GM23338 (cell line): ENCODE data around the gene SLC39A13. TPM values are rescaled to one million over a fixed set of nuclear protein-coding genes. Genes with fewer than 3 reads are reported as not detected.

ENCODE experiments used
- ATAC-seq: fragments of 200-7000 bp; cut with Tn5 transposase; 3 replicates; pipeline ENCODE4 v1.9.1; 2020
- DNase-seq: peaks from one replicate; pipeline ENCODE4 v3.0.0-alpha.2; 2015; ENCODE audit warnings: low spot score
- H2AFZ ChIP-seq: fragments of 200-600 bp; sonication (generic); 2 replicates; pipeline ENCODE4 v1.8.0; 2016; ENCODE audit warnings: antibody characterized with exemption, mild to moderate bottlenecking, moderate library complexity
- H3F3A ChIP-seq: fragments of 200-600 bp; sonication (generic); replicated peaks from 2 replicates; pipeline ENCODE4 v1.8.0; 2017; ENCODE audit warnings: antibody characterized with exemption, mixed run types, low read depth
- H3K27ac ChIP-seq: fragments of 200-600 bp; sonication (generic); 2 replicates; pipeline ENCODE4 v1.6.1; 2016; ENCODE audit warnings: low read depth
- H3K27me3 ChIP-seq: fragments of 200-600 bp; sonication (generic); 2 replicates; pipeline ENCODE4 v1.8.0; 2016; ENCODE audit warnings: mild to moderate bottlenecking, mixed run types, moderate library complexity; ENCODE audit not compliant: insufficient read depth
- H3K36me3 ChIP-seq: fragments of 200-600 bp; sonication (generic); 2 replicates; pipeline ENCODE4 v1.8.0; 2016; ENCODE audit warnings: mild to moderate bottlenecking; ENCODE audit not compliant: insufficient read depth
- H3K4me1 ChIP-seq: fragments of 200-600 bp; sonication (generic); 2 replicates; pipeline ENCODE4 v1.8.0; 2016; ENCODE audit warnings: mild to moderate bottlenecking, moderate library complexity; ENCODE audit not compliant: insufficient read depth
- H3K4me2 ChIP-seq: fragments of 200-600 bp; sonication (generic); 2 replicates; pipeline ENCODE4 v1.7.1; 2017; ENCODE audit warnings: mixed run types
- H3K4me3 ChIP-seq: fragments of 200-600 bp; sonication (generic); 2 replicates; pipeline ENCODE4 v1.6.1; 2016; ENCODE audit warnings: mixed run types
- H3K79me2 ChIP-seq: fragments of 200-600 bp; sonication (generic); replicated peaks from 2 replicates; pipeline ENCODE4 v1.8.0; 2017; ENCODE audit warnings: mild to moderate bottlenecking; ENCODE audit not compliant: insufficient read depth
- H3K9me2 ChIP-seq: fragments of 200-600 bp; sonication (generic); 2 replicates; pipeline ENCODE4 v1.8.0; 2017; ENCODE audit not compliant: insufficient read depth
- H4K20me1 ChIP-seq: fragments of 200-600 bp; sonication (generic); replicated peaks from 2 replicates; pipeline ENCODE4 v1.8.0; 2017; ENCODE audit warnings: mild to moderate bottlenecking; ENCODE audit not compliant: insufficient read depth
- H3K27ac Mint-ChIP-seq: 2 replicates; pipeline ENCODE4 v1.8.0; 2020; ENCODE audit warnings: inconsistent platforms, mild to moderate bottlenecking, moderate library complexity, mixed read lengths
- H3K27me3 Mint-ChIP-seq: 3 replicates; pipeline ENCODE4 v1.8.0; 2022; ENCODE audit warnings: low read depth, mild to moderate bottlenecking, moderate library complexity, mixed read lengths, inconsistent platforms; ENCODE audit not compliant: insufficient read depth, poor library complexity
- H3K36me3 Mint-ChIP-seq: 3 replicates; pipeline ENCODE4 v1.8.0; 2021; ENCODE audit warnings: low read depth, mild to moderate bottlenecking, inconsistent platforms, moderate library complexity, mixed read lengths
- H3K4me1 Mint-ChIP-seq: 3 replicates; pipeline ENCODE4 v1.8.0; 2020; ENCODE audit warnings: mild to moderate bottlenecking, inconsistent platforms, mixed read lengths
- H3K4me3 Mint-ChIP-seq: 3 replicates; pipeline ENCODE4 v1.8.0; 2021; ENCODE audit warnings: moderate library complexity, mild to moderate bottlenecking, inconsistent platforms, mixed read lengths
- H3K9me3 Mint-ChIP-seq: 3 replicates; pipeline ENCODE4 v1.8.0; 2020; ENCODE audit warnings: moderate library complexity, mild to moderate bottlenecking, inconsistent platforms, mixed read lengths
- CREB1 ChIP-seq: fragments of 250-450 bp; sonication (Bioruptor Pico); IDR thresholded peaks from 2 replicates; pipeline ENCODE4 v1.5.0; 2020; ENCODE audit warnings: low read depth, mild to moderate bottlenecking, moderate library complexity
- CTCF ChIP-seq, 2 experiments: fragments of 200-600 bp in 1 of 2; sonication (generic) in 1 of 2; conservative IDR thresholded peaks; 2 replicates each; pipeline versions ENCODE4 v1.5.1 to v1.6.1; 2016 to 2017; ENCODE audit warnings: antibody characterized with exemption in 2 of 2, low read depth in 2 of 2, mild to moderate bottlenecking in 2 of 2, moderate library complexity in 1 of 2
- ETS1 ChIP-seq: IDR thresholded peaks from 2 replicates; pipeline ENCODE4 v1.6.1; 2016; ENCODE audit warnings: antibody characterized with exemption
- EZH2 ChIP-seq: fragments of 200-600 bp; sonication (generic); IDR thresholded peaks from one replicate; pipeline ENCODE4 v1.8.0; 2017; ENCODE audit warnings: antibody characterized with exemption, mild to moderate bottlenecking, low read depth; ENCODE audit not compliant: unreplicated experiment
- EZH2phosphoT487 ChIP-seq: fragments of 200-600 bp; sonication (generic); IDR thresholded peaks from one replicate; pipeline ENCODE4 v1.8.1; 2018; ENCODE audit warnings: antibody characterized with exemption; ENCODE audit not compliant: unreplicated experiment
- JUNB ChIP-seq: IDR thresholded peaks from one replicate; pipeline ENCODE4 v1.6.1; 2016; ENCODE audit warnings: antibody characterized with exemption; ENCODE audit not compliant: unreplicated experiment
- NANOG ChIP-seq: IDR thresholded peaks from 2 replicates; pipeline ENCODE4 v1.6.1; 2016; ENCODE audit warnings: antibody characterized with exemption, borderline replicate concordance
- POLR2AphosphoS5 ChIP-seq: IDR thresholded peaks from 2 replicates; pipeline ENCODE4 v1.6.1; 2016; ENCODE audit warnings: antibody characterized with exemption, low read depth
- REST ChIP-seq: IDR thresholded peaks from one replicate; pipeline ENCODE4 v1.6.1; 2018; ENCODE audit warnings: antibody characterized with exemption; ENCODE audit not compliant: unreplicated experiment
- STAT1 ChIP-seq: IDR thresholded peaks from one replicate; pipeline ENCODE4 v1.6.1; 2016; ENCODE audit warnings: antibody characterized with exemption; ENCODE audit not compliant: unreplicated experiment
- ZNF114 ChIP-seq: fragments of 250-450 bp; sonication (Bioruptor Pico); IDR thresholded peaks from 2 replicates; pipeline ENCODE4 v1.5.0; 2020; ENCODE audit warnings: mild to moderate bottlenecking, moderate library complexity
- ZNF331 ChIP-seq: fragments of 250-450 bp; sonication (Bioruptor Pico); IDR thresholded peaks from 2 replicates; pipeline ENCODE4 v1.5.0; 2020; ENCODE audit warnings: low read depth, mild to moderate bottlenecking, moderate library complexity
- ZNF462 ChIP-seq: fragments of 250-450 bp; sonication (Bioruptor Pico); IDR thresholded peaks from 2 replicates; pipeline ENCODE4 v1.5.0; 2020; ENCODE audit warnings: mild to moderate bottlenecking, moderate library complexity
- polyA plus RNA-seq: library from polyadenylated mRNA; unstranded; fragments of >200 nt; fragmentation: Nextera tagmentation; extraction: Ambion mirVana; gene quantifications from 2 replicates; pipeline ENCODE4 v1.2.1, GENCODE V29; 2016
- total RNA-seq: library from RNA; depleted of rRNA; stranded (reverse); fragments of >200 nt; shearing (Covaris generic); gene quantifications from 2 replicates; pipeline ENCODE4 v1.2.3, GENCODE V29; 2014

The SLC39A13 gene
- total and polyA plus RNA-seq, 2 experiments from 2014 or later, result 15.8 to 32.7 TPM

- H3K4me3 Mint-ChIP-seq, result no peak overlapping the region
- Histone ChIP-seq H3K79me2 (no peaks in the 10 kb centered on the region), H3K4me3 (no peak overlapping the region), H3K4me1 (no peaks in the 10 kb centered on the region), H3K4me2 (no peak overlapping the region), H4K20me1 (no peaks in the 10 kb centered on the region), H2AFZ (no peak overlapping the region), H3K27me3 (no peaks in the 10 kb centered on the region), H3K36me3 (no peaks in the 10 kb centered on the region), H3F3A (no peaks in the 10 kb centered on the region), H3K9me2 (no peaks in the 10 kb centered on the region), H3K27ac (no peak overlapping the region)
- no peaks in the 10 kb centered on the region for H3K36me3 Mint-ChIP-seq
- DNase-seq, result no peak
- no peak for TF ChIP-seq ZNF331 (CRISPR knock-in tag)
- TF ChIP-seq ZNF114, result no peak
- no peak for TF ChIP-seq EZH2phosphoT487
- no peak for TF ChIP-seq REST
- TF ChIP-seq POLR2AphosphoS5, result no peak
- TF ChIP-seq ETS1, result no peak
- no peak for TF ChIP-seq EZH2
- no peak for TF ChIP-seq JUNB
- no peak for TF ChIP-seq STAT1
- TF ChIP-seq NANOG, result no peak
- TF ChIP-seq ZNF462, result no peak
- no peak for TF ChIP-seq CREB1 (CRISPR knock-in tag)
- TF ChIP-seq CTCF (conservative IDR thresholded peaks at IDR 0.05; ENCODE audit: low read depth in 2 of 2), result no peak
- no peak overlapping the region for H3K27ac Mint-ChIP-seq
- H3K27me3 Mint-ChIP-seq, result peaks cover 2% of the 10 kb centered on the region
- no peaks in the 10 kb centered on the region for H3K4me1 Mint-ChIP-seq
- ATAC-seq, result no peak
- no peaks in the 10 kb centered on the region; the same call in 2 of the 3 replicates for H3K9me3 Mint-ChIP-seq
Measured at GRCh38 chr11:47434011-47434786, 25.8 kb downstream of the SLC39A13 start.
